HG03571 (cell line): ENCODE measurements around the gene NLRC5.
"Not testable (repeated sequence)": the region's sequence is repeated elsewhere in the genome, so short reads cannot be mapped to it uniquely, and the experiment has no call there.

Source experiments
- ATAC-seq: cut with Tn5 transposase; IDR thresholded peaks from one replicate; pipeline ENCODE4 v1.9.1; 2021; ENCODE audit not compliant: unreplicated experiment

The NLRC5 gene

DNA sequence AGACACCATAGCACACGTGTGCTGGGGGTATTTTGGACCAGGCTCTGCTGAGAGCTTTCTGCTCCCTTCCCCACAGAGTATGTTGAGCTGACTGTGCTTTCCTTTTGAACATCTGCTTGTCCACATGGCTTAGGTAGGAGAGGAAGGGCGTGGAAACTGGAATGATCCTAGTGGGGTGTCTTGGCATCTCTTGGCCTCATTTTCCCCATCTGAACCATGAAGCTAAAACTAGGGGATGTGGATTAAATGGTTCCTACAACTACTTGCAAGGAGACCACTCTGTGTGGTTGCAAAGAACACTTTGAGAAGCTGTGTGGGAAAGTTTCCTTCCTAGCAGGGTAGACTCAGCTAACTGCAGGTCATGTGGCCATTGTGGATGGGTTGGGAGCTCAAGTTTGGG, 6.7 kb upstream of the NLRC5 start:
- ATAC-seq: no peak

DNA sequence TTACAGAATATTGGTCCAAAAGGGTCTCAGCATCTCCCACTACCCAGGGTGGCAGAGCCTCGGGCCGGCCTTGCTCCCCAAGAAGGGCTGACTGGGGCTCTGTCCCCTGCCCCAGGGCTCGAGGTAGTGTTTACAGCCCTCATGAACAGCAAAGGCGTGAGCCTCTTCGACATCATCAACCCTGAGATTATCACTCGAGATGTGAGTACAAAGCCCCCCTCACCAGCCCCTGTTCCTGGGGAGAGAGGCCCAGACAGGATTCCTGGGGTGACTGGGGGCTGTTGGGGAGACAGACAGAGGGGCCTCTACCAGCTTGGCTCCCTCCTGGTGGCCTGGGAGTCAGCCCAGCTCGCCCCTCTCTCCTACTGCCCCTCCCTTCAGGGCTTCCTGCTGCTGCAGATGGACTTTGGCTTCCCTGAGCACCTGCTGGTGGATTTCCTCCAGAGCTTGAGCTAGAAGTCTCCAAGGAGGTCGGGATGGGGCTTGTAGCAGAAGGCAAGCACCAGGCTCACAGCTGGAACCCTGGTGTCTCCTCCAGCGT, 6.1 kb upstream of the NLRC5 start:
- ATAC-seq: no peak

GRCh38 chr16:56984639-56985038, 4.7 kb upstream of the NLRC5 start:
- ATAC-seq: no peak

GRCh38 chr16:56985288-56985961, 3.9 kb upstream of the NLRC5 start:
- no peak for ATAC-seq

DNA sequence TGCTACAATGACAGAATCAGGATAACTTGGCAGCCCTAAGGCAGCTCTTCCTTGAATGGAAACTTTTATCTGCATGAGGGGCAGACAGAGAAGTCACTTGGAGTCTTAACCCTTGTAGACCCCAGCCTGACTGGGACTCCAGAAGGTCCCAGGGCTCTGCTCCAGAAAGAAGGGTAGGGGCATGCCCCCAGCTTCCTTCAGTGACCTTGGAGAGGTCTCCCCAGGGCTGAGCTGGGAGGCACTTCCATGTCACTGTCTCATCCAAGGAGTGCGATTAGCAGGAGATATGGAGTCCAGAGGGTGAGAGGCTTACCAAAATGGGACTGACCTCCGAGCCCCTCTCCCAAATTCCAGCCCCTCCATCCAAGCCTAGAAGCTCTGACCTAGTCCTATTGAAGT, 3.4 kb upstream of the NLRC5 start:
- no peak for ATAC-seq

DNA sequence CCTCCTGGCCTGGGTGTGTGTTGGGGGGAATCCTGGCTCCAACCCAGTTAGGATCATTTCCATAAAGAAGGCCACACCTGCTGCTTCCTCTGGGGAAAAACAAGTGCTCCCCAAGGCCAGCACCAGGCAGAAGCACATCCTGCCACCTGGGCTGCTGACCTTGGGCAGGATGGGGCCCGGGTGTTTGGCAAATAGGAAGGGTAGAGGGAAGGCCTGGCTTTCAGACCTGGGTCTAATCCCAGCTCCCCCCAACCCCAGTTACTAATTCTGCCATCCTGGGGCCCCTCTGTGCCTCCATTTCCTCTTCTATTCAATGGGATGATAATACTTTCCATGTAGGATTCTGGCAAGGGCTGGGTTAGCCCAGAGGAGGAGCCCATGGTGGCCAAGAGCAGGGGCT, 3.0 kb upstream of the NLRC5 start:
- ATAC-seq: no peak

DNA sequence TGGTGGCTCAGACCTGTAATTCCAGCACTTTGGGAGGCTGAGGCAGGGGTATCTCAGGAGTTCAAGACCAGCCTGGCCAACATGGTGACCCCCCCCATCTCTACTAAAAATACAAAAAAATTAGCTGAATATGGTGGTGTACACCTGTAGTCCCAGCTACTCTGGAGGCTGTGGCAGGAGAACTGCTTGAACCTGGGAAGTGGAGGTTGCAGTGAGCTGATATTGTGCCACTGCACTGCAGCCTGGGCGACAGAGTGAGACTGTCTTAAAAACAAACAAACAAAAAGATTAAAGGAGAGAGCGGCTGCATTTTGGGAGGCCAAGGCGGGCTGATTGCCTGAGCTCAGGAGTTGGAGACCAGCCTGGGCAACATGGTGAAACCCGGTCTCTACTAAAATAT, 2.4 kb upstream of the NLRC5 start:
- not testable (repeated sequence) for ATAC-seq

GRCh38 chr16:56987692-56988091, 1.7 kb upstream of the NLRC5 start:
- no peak for ATAC-seq

DNA sequence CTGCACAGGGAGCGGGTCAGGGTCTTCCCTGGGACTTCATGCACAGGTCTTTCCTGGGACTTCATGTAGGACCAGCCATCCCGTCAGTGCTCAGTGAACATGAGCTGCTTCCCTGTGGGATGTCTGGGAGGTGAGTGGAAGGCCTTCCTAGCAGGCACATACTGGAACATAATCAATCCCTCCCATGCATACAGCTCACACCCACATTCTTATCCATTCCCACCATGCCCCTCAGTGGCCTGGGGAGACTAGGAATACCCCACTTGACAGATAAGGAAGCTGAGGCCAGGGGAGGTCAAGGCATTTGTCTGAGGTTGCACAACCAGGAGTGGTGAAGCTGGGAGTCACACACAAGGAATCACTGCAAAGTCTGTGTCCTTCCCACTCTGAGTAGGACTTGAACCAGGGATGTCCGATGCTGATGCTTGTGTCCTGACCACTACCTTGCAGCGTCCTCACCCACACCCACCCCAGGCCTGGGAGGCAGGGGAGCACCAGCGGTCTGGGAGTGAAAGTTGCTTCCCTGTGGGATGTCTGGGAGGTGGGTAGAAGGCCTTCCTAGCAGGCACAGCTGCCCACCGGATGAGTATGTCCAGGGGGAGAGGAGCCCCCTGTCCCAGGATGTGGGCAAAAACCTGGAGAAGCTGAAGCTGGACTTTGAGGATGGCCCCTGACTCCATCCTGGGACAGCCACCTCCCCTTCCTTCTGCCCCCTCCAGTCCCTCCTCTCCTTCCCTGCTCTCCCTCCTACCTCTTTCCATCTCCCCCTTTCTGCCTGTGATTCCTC, 1.0 kb upstream of the NLRC5 start:
- no peak for ATAC-seq

- ATAC-seq: no peak
Observed at GRCh38 chr16:56989988-56990387, 631 bp downstream of the NLRC5 start.

GRCh38 chr16:56990407-56991286, 1.3 kb downstream of the NLRC5 start:
- no peak for ATAC-seq

GRCh38 chr16:56992431-56992830, 3.1 kb downstream of the NLRC5 start:
- not testable (repeated sequence) for ATAC-seq

DNA sequence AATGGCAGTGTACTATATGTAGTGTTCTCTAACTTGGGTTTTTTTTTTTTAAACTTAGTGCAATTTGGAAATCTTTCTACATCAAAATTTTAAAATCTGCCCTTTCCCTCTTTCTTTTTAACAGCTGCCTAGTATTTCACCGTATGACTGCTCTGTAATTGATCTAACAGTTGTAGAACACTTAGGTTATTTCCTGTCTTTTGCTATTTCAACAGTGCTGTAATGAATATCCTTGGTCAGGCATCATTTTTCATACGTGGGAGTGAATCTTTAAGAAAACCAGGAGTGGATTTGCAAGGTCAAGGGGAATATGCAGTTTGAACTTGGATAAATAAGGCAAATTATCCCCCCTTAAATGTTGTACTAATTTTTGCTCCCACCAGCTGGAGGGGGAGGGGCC, 3.8 kb downstream of the NLRC5 start:
- no peak for ATAC-seq

- no peak for ATAC-seq
Observed at GRCh38 chr16:56994311-56994710, 5.0 kb downstream of the NLRC5 start.

- no peak for ATAC-seq
Observed at GRCh38 chr16:56995136-56995805, 5.9 kb downstream of the NLRC5 start.

DNA sequence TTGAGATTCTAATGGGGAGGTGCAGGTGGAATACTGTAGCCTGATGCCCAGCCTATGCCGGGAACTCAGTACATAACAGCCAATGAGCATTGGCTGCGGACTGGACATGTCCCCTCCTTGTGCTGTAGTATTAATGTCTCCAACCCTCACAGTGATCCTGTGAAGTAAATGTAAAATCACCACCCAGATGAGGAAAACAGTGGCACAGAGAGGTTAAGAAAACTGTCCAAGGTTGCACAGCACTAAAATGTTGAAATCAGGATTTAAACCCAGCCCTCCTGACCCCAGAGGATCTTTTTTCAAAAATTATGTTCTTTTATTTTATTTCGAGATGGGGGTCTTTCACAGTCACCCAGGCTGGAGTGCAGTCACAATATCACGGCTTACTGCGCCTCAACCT, 7.9 kb downstream of the NLRC5 start:
- ATAC-seq: no peak

GRCh38 chr16:56997931-56998330, 8.6 kb downstream of the NLRC5 start:
- ATAC-seq: no peak

- ATAC-seq: no peak
Observed at GRCh38 chr16:56998352-56998751, 9.0 kb downstream of the NLRC5 start.

- no peak for ATAC-seq
Observed at GRCh38 chr16:56998861-56999260, 9.5 kb downstream of the NLRC5 start.

DNA sequence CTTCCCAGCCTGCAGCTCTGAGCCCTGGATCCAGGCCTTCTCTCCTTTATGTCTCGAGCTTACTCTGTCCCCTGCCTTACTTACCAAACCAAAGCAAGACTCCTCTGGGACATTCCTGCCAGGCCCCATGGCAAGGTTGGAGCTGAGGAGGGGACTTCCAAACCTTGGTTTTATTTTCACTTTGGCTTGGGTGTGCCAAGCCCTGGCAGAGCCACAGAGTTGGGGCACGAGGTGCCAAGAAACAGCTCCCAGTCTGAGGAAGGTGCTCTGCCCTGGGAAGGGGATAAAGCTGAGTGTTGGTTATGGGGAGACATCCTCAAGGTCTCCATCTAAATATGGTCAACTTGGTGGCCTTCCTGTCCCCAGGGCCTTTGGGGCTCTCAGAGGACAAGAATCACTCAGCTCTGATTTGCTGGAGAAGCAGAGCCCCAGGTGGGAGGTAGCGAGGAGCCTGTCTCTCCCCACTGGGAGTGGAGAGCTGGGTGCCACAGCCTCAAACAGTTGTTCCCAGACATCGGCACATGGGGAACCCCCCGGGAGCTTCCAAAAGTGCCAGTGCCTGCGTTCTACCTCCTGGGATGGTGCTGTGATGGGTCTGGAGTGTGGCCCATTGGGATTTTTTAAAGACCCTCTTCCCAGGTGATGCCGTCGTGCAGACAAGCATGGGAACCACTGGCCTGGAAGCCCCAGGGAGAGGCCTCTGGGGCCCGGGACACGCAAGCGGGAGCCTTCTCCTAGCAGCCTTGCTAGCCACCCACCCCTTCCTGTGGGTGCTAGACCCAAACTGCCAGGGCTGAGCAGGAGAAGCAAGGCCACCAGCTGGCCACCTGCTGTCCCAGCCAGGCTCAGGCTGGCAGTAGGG, 10.3 kb downstream of the NLRC5 start:
- ATAC-seq: no peak
